Neuron (in vitro differentiated cells): ENCODE results near the gene DCN.
"Not testable (repeated sequence)": the region's sequence is repeated elsewhere in the genome, so short reads cannot be mapped to it uniquely, and the experiment has no call there.

Experiments used
- H2AFZ ChIP-seq: one replicate; pipeline ENCODE4 v1.6.1; 2013; ENCODE audit warnings: low read depth, mild to moderate bottlenecking, inconsistent platforms, low read length, moderate library complexity
- H3K27me3 ChIP-seq: one replicate; pipeline ENCODE4 v1.6.1; 2013; ENCODE audit warnings: low read length; ENCODE audit not compliant: insufficient read depth
- H3K36me3 ChIP-seq: one replicate; pipeline ENCODE4 v1.6.1; 2013; ENCODE audit warnings: low read length; ENCODE audit not compliant: insufficient read depth
- H3K4me1 ChIP-seq: one replicate; pipeline ENCODE4 v1.6.1; 2013; ENCODE audit warnings: low read length; ENCODE audit not compliant: insufficient read depth
- H3K4me3 ChIP-seq: 2 replicates; pipeline ENCODE4 v1.5.1; 2013; ENCODE audit warnings: mild to moderate bottlenecking, low read length, moderate library complexity
- H3K9me3 ChIP-seq: one replicate; pipeline ENCODE4 v1.6.1; 2013; ENCODE audit warnings: low read length

DCN gene

DNA sequence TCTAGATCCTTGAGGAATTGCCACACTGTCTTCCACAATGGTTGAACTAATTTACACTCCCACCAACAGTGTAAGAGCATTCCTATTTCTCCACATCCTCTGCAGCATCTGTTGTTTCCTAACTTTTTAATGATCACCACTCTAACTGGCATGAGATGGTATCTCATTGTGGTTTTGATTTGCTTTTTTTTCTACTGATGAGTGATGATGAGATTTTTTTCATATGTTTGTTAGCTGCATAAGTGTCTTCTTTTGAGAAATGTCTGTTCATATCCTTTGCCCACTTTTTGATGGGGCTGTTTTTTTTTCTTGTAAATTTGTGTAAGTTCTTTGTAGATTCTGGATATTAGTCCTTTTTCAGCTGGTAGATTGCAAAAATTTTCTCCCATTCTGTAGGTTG lies 24.7 kb upstream of the DCN start:
- not testable (repeated sequence) for H2AFZ ChIP-seq, H3K27me3 ChIP-seq, H3K9me3 ChIP-seq, H3K4me3 ChIP-seq, H3K36me3 ChIP-seq, H3K4me1 ChIP-seq

DNA sequence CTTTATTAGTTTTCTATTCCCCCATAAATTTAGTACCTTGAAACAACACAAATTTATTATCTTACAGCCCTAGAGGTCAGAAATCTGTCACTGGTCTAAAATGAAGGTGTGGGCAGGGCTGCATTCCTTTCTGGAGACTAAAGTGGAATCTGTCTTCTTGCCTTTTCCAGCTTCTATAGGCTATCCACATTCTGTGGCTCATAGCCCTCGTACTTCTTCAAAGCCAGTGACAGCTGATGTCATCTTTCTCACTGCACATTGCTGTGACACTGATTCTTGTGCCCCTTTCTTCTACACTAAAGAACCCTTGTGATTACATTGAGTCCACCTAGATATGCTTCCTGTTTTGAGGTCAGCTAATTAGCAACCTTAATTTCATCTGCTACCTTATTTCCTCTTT lies 23.2 kb upstream of the DCN start:
- H2AFZ ChIP-seq = no peak overlapping the region
- H3K4me3 ChIP-seq = no peak overlapping the region
- no peaks in the 10 kb centered on the region for H3K27me3 ChIP-seq
- H3K9me3 ChIP-seq = no peaks in the 10 kb centered on the region
- H3K36me3 ChIP-seq = no peaks in the 10 kb centered on the region
- H3K4me1 ChIP-seq = no peaks in the 10 kb centered on the region

DNA sequence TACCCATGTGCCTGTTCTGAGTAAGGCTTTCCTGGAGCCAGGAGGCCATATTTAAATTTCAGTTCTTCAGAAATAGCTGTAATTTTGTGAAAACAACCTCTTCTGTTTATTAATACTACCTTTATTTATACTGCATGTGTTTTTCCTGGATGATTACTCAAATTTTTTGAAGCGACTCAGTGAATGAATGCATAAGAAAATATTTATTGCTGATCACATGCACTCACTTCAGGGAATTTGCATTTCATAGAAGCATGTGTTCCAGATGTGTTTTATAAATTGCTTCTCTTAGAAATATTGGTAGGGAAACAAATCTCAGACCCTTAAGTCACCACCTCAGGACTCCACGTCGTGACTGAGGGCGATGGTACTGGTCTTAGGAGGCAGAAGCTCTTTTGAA lies 21.8 kb upstream of the DCN start:
- no peaks in the 10 kb centered on the region for H3K36me3 ChIP-seq
- H3K4me1 ChIP-seq = no peaks in the 10 kb centered on the region
- H2AFZ ChIP-seq = no peak overlapping the region
- no peaks in the 10 kb centered on the region for H3K9me3 ChIP-seq
- no peak overlapping the region for H3K4me3 ChIP-seq
- no peaks in the 10 kb centered on the region for H3K27me3 ChIP-seq

DNA sequence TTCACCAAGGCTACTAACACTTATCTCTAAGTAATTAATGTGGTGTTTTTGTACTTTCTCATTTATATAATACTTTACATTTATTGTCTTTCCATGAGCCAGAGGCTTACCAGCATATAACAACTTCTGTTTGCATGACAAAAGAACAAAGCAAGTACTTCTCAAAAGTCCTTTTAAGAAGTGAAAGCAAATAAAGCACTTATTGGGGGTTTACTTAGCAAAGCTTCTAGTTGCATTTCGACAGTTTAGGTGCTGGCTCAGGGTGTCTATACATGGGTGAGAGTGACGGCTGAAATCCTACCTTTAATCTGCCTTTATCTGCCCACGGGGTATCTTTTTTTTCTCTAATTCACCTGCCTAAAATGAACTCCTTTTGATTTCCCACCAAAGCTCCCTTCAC lies 21.0 kb upstream of the DCN start:
- H3K4me3 ChIP-seq = no peak overlapping the region
- no peak overlapping the region for H2AFZ ChIP-seq
- H3K36me3 ChIP-seq = no peaks in the 10 kb centered on the region
- no peaks in the 10 kb centered on the region for H3K4me1 ChIP-seq
- H3K9me3 ChIP-seq = no peaks in the 10 kb centered on the region
- no peaks in the 10 kb centered on the region for H3K27me3 ChIP-seq

DNA sequence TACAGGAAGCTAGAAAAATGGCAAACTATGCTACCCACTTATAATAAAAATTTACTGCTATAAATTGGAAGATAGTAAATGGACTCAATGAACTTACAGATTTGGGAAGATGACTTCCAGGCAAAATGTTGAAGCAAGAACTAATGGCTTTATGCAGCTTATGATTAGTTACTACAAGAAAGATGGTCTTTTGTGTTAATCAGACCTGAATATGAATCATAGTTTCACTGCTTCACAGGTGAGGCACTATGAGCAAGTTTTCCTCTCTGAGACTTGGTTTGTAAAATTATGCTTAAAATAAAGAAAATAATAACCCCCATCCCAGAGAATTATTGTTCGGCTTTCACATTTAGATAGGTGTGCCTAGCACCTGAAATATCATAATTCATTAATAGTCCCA lies 19.8 kb upstream of the DCN start:
- H3K36me3 ChIP-seq = no peaks in the 10 kb centered on the region
- H3K4me3 ChIP-seq = no peak overlapping the region
- H3K27me3 ChIP-seq = no peaks in the 10 kb centered on the region
- no peaks in the 10 kb centered on the region for H3K4me1 ChIP-seq
- no peak overlapping the region for H2AFZ ChIP-seq
- H3K9me3 ChIP-seq = no peaks in the 10 kb centered on the region

DNA sequence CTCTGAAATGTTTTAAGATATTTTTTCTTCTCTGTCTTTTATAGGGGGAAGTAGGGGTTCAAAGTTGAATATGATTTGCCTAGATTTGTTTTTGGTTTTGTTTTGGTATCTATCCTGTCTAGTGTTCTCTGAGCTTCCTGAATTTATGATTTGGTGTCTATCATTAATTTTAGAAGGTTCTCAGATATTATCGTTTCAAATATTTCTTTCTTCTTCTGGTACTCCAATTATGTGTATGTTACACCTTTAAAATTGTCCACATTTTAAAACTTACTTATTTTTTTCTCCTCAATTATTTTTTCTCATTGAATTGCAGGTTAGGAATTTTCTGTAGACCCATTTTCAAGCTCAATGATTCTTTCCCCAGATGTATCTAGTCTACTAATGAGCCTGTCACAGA lies 13.8 kb upstream of the DCN start:
- H3K36me3 ChIP-seq = no peaks in the 10 kb centered on the region
- no peaks in the 10 kb centered on the region for H3K4me1 ChIP-seq
- H3K4me3 ChIP-seq = no peak overlapping the region
- H3K9me3 ChIP-seq = no peaks in the 10 kb centered on the region
- H2AFZ ChIP-seq = no peak overlapping the region
- H3K27me3 ChIP-seq = no peaks in the 10 kb centered on the region

DNA sequence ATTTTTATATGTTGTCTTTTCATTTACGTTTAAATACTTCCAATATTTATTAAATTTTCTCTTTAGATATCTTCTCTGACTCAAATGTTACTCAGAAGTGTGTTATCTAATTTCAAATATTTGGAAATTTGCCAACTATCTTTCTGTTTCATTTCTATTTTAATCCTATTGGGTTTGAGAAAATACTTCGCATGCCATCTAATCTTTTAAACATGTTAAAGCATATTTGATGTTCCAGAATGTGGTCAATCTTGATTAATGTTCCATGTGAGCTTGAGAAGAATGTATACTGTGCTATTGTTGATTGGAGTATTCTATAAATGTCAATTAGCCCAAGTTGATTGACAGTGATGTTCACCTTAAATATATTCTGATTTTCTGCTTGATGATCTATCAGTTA lies 11.9 kb upstream of the DCN start:
- no peaks in the 10 kb centered on the region for H3K27me3 ChIP-seq
- H3K36me3 ChIP-seq = no peaks in the 10 kb centered on the region
- no peaks in the 10 kb centered on the region for H3K9me3 ChIP-seq
- no peak overlapping the region for H3K4me3 ChIP-seq
- H3K4me1 ChIP-seq = no peaks in the 10 kb centered on the region
- H2AFZ ChIP-seq = no peak overlapping the region

DNA sequence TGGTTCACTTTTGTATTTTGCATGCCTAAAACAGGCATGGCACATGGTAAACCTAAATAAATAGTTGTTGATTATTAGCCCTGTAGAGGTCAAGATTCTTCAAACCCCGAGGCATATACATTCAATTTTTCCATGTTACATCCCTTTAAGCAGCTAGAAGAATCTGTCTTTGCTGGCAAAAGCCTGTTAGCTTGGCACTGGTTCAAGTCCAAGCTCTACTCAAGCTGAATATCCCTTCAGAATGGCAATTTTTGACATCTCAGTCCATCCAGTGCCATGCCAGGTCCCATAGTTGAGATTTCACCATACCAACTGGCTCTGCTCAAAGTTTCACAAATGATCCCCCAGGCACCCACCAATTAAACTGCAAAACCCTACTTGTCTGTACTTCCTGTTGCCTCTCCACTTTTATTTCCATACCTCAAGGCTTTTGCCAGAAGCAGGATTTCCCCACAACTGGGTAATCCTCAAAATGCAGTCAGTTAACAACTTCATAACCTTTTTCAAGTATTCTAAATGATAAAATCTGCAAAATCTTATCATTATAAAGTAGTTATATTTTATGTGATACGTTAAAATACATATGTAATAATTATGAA lies 9.0 kb upstream of the DCN start:
- no peaks in the 10 kb centered on the region for H3K4me1 ChIP-seq
- no peak overlapping the region for H3K4me3 ChIP-seq
- no peaks in the 10 kb centered on the region for H3K36me3 ChIP-seq
- H2AFZ ChIP-seq = no peak overlapping the region
- no peaks in the 10 kb centered on the region for H3K9me3 ChIP-seq
- no peaks in the 10 kb centered on the region for H3K27me3 ChIP-seq

DNA sequence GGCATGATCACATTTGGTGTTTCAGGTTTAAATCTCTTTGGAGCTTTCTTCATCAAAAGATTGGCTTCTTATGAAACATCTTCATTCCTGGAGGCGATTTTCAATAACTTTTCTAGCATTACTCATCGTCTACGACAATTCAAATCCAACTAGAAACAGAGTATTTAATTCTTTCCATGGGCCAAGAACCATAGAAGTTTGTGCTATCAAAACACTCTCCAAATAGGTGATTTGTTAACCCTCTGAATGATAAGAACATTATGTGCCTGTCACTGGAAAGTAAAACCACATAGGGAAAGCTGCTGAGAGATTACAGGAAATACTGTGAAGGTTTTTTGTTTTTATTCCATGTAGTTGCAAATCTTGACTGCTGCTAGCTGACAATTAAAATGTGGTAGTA lies 6.9 kb upstream of the DCN start:
- no peaks in the 10 kb centered on the region for H3K27me3 ChIP-seq
- H3K36me3 ChIP-seq = no peaks in the 10 kb centered on the region
- H3K4me3 ChIP-seq = no peak overlapping the region
- H2AFZ ChIP-seq = no peak overlapping the region
- H3K9me3 ChIP-seq = no peaks in the 10 kb centered on the region
- no peaks in the 10 kb centered on the region for H3K4me1 ChIP-seq

DNA sequence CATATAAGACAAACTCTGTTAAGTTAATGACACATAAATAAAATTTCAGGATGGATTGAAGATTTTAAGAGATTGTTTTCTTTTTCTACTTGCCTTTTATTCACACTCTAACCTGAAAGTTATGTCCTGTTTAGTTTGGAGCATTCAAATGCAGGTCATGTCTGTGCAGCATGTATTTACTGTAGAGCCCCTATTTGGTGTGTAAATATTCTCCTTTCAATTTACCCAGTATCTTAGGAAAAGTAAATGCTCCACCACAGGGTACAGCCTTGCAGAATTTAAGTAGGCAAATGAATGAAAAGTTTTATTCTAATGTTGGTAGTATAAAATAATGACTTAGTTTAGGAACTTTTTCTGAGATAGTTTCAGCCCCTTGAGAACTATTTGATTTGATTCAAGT lies 6.2 kb upstream of the DCN start:
- Histone ChIP-seq H3K27me3 (no peaks in the 10 kb centered on the region), H3K36me3 (no peaks in the 10 kb centered on the region), H3K4me3 (no peak overlapping the region), H3K4me1 (no peaks in the 10 kb centered on the region), H2AFZ (no peak overlapping the region), H3K9me3 (no peaks in the 10 kb centered on the region)

DNA sequence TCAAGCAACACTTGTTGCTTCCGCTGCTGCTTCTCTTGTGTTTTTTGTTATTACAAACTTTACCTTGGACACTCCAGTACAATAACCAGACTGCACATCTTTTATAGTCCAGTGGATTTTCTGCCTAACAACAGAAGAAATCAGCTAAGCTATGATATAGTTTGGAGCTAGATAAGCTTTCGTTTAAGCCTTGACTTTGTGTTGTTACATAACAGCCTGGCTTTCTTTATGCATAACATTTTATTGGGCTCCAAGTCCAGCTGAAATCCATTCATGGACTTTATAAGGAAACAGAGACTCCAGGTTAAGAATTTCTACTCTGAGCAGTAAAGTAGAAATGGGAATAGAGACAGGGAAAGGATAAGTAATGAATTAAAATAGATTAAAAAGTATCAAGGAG lies 3.5 kb upstream of the DCN start:
- H3K36me3 ChIP-seq = no peaks in the 10 kb centered on the region
- no peaks in the 10 kb centered on the region for H3K27me3 ChIP-seq
- no peaks in the 10 kb centered on the region for H3K9me3 ChIP-seq
- H3K4me1 ChIP-seq = peaks cover 3% of the 10 kb centered on the region
- no peak overlapping the region for H2AFZ ChIP-seq
- no peak overlapping the region for H3K4me3 ChIP-seq

DNA sequence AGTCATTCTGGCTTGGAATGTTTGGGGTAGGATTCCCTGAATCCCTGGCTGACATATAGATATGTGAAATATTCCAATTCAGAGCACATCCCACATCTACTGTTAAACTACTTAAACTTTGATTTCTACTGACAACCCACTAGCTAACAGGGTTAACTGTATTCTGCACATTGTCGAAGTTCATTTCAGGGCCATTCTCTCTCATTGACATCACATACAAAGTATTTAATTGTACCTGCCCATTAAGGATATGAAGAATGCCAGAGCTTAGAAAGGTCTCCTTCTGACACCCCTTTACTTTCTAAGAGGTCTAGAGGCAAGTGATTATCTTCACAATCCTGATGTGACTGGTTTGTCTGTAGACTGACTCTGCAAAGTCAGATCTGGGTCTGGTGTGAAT lies 2.8 kb upstream of the DCN start:
- Histone ChIP-seq H3K4me1 (peaks cover 10% of the 10 kb centered on the region), H3K4me3 (no peak overlapping the region), H3K9me3 (no peaks in the 10 kb centered on the region), H2AFZ (no peak overlapping the region), H3K27me3 (no peaks in the 10 kb centered on the region), H3K36me3 (no peaks in the 10 kb centered on the region)

DNA sequence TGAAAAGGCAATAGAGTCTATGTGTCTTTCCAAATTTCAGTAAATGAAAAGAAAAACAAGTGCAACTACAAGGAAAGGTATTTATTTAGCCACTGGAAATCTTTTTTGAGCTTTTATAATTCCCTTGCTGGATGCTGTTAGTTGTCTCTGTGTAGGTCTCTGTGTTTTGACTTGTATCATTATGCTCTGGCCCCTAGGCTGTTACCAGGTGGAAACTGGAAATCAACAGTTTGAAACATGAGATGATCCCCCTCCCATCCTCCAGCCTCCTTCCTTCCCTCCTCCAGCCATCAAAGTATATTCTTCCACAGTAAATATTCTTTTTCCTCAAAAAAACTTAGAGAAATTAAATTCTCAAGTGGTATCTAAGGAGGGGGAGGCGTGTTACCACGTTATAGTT lies 934 bp upstream of the DCN start:
- H3K9me3 ChIP-seq = no peaks in the 10 kb centered on the region
- no peaks in the 10 kb centered on the region for H3K27me3 ChIP-seq
- no peak overlapping the region for H2AFZ ChIP-seq
- H3K4me1 ChIP-seq = peaks cover 13% of the 10 kb centered on the region
- H3K36me3 ChIP-seq = no peaks in the 10 kb centered on the region
- H3K4me3 ChIP-seq = no peak overlapping the region

DNA sequence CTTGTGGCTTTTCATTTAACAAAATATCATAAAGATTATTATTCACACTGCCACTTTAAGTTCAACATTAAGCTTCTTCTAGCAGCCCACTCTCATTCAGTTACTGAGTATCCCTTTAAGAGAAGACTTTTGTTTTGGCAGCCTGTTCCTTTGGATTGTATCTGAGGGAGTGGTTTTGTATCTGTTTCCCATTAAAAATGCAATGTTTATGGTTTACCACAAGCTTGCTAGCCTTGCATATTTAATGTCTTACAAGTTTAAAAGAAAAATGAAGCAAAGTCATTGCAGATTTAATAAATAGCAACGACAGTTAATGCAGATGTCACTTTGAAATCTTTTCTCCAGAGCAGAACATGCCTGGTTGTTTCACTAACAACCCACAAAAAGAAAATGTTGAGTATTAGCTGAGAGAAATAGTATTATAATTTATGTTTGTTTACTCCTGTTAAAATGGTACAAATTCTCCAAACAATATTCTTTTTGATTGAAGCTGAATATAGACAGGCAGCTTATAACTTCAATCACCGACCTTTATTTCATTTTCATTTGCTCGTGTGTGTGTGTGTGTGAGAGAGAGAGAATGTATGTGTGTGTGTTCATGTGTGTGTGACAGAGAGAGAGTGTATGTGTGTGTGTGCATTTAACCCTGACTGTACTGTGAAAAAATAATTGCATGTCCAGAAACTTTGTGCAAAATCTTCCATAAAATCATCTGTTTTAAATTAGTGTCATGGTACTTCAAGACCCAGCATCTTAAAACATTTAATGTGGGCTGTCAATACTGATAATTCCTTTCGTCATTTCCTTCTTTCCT lies 1.8 kb downstream of the DCN start:
- peaks cover 13% of the 10 kb centered on the region for H3K4me1 ChIP-seq
- H3K36me3 ChIP-seq = no peaks in the 10 kb centered on the region
- H3K27me3 ChIP-seq = no peaks in the 10 kb centered on the region
- H3K4me3 ChIP-seq = peak overlapping the region; percentile 4
- no peaks in the 10 kb centered on the region for H3K9me3 ChIP-seq
- H2AFZ ChIP-seq = peak overlapping the region; percentile 69
